ENCODE results near the gene SLC8A2.
"Not testable (repeated sequence)": the region's sequence is repeated elsewhere in the genome, so short reads cannot be mapped to it uniquely, and the experiment has no call there.

The SLC8A2 gene

GRCh38 chr19:47486900-47487299, 15.2 kb upstream of the SLC8A2 start:
- no peak for DNase-seq

DNA sequence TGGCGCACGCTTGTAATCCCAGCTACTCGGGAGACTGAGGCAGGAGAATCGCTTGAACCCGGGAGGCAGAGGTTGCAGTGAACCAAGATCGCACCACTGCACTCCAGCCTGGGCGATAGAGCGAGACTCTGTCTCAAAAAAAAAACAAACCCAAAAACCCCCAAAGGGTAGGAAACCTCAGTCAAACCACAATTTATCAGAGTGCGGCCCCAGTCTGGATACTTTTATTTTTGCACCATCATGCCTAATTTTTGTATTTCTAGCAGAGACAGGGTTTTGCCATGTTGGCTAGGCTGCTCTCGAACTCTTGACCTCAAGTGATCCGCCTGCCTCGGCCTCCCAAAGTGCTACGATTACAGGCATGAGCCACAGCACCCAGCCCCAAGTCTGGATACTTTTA, 14.5 kb upstream of the SLC8A2 start:
- DNase-seq = not testable (repeated sequence)

DNA sequence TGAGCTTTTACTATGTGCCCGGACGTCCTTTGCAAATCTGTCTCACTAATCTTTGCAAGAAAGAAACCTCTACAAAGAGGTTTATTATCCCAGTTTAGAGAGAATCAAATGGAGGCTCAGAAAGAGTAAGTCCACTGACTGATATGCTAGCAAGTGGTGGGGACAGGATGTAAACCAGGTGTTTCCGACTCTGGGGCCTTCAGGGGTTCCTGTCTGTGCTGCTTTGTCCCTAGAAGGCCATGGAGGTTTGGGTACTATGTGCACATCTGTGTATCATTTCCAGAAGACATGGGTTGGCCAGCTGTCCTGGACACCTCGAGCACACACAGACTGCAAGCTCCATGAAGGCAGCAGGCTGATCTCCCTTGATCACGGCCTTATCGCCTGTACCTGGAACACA, 13.5 kb upstream of the SLC8A2 start:
- no peak for DNase-seq

- peak; percentile 91 for DNase-seq
These were observed 12.4 kb upstream of the SLC8A2 start, which contains the start of gene KPTN for GRCh38 chr19:47483800-47484690. KPTN (minus strand) TSS chr19:47484219; CDS start chr19:47484160, 59 bp downstream.

DNA sequence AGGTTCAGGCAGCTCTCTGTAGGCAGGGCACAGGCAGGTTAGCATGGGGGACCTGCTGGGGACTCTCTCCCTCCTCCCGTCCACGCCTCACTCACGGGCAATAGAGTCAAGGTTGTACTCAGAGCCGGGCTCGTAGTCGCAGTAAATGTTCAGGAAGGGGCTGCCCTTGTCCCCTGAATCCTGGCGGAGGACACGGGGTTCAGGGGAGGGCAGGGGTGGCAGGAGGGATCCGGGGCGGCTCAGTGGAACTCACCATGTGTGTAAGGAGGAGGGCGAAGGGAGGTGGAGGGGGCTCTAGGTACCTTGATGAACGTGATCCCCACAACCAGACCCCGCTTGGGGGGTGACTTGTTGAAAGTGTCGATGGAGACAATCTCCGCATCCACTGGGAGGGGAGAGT, 11.5 kb upstream of the SLC8A2 start:
- DNase-seq = no peak

DNA sequence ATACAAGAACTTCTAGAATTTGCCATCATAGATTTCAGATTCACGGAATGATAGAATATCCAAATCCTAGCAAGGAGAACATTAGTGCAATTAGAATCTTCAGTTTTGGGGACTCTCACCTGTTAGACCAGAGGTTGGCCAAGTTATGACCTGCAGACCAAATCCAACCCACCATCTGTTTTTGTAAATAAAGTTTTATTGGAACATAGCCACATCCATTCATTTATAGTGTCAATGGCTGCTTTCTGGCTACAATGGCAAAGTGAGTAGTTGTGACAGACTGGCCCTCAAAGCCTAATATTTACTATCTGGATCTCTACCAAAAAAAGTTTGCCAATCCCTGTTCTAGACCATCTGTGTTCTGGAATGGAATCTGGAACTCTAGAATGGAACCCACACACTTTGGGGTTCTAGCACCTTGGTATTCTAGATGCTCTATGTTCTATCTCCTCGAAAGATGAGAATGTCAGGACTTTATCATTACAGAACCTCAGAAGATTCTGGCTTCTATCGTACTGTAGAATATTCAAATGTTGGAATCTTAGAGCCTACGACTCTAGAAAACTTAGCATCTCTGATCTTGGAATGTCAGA, 9.9 kb upstream of the SLC8A2 start:
- DNase-seq = no peak

GRCh38 chr19:47480658-47481057, 9.0 kb upstream of the SLC8A2 start:
- no peak for DNase-seq

- DNase-seq = no peak
These were observed 8.2 kb upstream of the SLC8A2 start for GRCh38 chr19:47479701-47480503.

GRCh38 chr19:47476438-47476972, 4.8 kb upstream of the SLC8A2 start:
- no peak for DNase-seq

DNA sequence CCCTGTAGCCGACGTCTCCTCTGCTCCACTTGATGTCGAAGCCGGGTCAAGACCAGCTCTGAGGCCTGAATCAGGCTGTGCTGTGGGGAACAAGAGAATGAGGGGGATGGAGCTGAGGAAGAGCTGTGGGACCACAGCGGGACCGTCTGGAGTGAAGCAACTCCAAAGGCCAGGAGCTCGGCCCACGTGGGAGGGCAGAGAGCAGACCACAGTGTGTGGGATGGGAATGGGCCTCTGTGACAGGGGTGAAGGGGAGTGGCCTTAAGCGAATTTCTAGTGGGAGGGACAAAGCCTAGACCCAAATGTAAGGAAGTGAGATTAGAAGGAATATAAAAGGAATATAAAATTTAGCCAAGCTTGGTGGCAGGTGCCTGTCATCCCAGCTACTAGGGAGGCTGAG, 3.8 kb upstream of the SLC8A2 start:
- DNase-seq = no peak

- DNase-seq = no peak
These were observed 1.6 kb upstream of the SLC8A2 start for GRCh38 chr19:47473336-47473735.

GRCh38 chr19:47471381-47471732, 336 bp downstream of the SLC8A2 start:
- no peak for DNase-seq

DNA sequence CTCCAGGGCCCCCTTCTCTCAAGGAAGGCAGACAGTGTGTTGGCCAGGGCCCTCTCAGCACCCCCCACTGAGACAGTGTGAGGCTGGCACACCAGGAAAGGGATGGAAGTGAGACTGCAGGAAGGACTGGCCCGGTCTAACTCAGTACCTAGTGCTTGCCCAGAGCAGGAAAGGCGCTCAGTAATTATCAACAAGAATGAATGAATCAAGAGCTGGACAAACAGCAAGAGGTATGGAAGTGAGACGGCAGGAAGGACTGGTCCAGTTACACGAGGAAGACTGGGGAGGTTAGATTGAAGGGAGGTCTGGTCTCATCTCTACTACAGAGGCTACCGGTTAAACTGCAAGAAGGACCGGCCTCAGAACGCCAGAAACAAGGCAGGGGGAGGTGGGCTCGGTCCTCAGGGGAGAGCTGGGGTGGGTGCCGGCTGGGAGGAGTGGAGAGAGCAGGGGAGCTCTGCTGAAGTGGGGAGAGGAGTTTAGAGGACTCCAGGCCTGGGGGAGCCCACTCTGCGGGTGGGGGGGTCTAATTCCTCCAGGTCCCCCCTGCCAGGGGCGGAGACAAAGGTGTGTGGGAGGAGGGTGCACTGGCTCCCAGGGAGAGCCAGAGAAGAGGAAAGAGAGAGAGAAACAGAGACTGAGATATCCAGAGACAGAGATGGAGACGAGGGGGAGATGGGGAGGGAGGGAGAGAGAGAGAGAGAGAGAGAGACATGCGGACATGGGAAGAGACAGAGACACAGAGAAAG, 1.1 kb downstream of the SLC8A2 start:
- DNase-seq = no peak

DNA sequence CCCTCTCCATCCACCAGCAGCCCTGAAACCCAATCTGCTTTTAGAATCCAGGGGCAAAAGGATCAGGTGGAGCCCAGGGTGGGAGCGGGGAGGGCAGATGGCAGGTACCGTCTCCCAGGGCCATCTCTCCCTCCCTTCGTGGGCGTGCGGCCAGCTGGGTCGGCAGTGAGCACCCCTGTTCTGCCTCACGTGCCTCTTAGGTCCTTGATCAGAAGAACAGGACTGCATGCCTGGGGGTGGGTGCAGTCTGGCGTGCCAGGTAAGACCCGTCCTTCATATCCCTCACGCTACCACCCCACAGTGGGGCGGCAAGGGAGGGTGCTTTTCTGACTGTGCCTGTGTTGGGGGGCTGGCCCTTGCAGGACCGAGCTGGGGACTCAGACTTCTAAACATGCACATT, 2.0 kb downstream of the SLC8A2 start:
- no peak for DNase-seq

DNA sequence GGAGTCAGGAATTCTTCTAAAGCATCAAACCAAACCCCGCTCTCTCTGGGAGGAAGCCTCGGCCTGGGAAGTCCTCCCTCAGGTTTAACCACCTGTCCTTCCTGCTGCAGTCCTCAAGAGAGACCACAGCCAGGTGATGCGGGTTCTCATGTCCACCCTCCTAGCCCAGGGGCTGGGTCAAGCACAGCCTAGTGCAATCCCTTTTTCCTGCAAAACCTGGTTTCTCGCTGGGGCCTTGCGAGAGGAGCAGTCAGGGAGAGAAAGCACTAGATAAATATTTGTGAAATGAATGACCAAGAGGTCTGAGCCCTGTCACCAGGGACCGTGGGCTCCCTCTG, 2.4 kb downstream of the SLC8A2 start:
- DNase-seq = no peak

DNA sequence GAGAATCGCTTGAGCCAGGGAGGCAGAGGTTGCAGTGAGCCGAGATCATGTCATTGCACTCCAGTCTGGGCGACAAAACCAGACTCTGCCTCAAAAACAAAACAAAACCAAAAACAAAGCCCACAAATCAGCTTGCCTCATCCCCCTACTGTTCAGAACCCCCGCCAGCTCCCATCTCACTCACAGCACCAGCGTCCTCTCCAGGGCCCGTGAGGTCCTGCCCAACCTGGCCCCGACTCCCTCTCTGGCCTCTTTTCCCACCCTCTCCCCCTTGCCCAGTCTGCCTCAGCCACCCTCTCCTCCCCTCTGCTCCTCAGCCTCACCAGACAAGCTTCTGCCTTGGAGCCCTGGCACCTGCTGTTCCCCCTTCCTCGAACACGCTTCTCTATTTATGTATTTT, 3.8 kb downstream of the SLC8A2 start:
- no peak for DNase-seq

DNA sequence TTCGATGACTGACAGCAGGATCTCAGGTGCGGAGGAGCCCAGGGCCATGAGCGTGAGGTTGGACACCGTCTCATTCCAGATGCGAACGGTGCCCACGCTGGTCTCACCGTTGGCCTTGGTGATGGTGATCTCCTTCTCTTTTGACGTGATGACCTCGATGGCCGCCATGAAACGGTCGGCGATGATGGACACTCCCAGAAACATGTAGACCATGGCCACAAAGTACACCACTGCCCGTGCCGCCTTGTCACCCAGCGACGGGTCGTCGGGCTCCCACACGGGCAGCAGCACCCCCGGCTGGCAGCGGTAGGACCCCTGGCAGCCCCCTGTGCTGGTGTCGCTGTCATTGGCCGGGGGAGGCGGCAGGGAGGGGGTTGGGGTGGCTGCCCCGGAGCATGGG, 5.7 kb downstream of the SLC8A2 start:
- no peak for DNase-seq

DNA sequence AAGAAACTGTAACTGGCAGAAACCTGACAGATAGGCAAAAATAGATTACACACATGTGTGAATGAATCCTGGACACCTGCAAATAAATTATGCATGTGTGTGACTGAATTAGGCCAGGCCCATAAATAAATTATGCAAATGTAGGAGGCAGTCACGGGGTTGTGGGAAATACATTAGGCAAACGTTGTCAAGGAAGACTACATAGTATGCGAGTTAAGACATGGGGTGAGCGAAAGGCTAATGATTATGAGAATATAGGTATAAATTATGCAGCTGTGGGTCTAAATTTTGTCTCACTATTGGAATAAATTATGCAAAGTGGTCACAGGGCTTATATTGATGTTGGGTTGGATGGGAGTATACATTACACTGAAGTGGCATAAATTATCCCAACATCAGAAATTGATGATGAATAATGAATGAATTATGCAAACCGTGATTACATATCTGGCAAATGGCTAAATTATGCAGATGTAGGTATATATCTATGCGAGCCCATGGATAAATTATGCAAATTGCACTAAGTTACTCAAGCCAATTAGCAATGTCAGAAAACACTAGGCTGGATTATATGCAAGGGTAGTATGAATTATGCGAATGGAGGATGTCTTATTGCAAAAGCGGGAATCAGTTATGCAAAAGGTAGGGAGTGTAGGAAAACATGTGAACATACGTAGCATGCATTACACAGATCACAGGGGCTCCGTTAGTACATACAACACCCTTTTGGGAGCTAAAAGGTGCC, 6.8 kb downstream of the SLC8A2 start:
- DNase-seq = no peak

DNA sequence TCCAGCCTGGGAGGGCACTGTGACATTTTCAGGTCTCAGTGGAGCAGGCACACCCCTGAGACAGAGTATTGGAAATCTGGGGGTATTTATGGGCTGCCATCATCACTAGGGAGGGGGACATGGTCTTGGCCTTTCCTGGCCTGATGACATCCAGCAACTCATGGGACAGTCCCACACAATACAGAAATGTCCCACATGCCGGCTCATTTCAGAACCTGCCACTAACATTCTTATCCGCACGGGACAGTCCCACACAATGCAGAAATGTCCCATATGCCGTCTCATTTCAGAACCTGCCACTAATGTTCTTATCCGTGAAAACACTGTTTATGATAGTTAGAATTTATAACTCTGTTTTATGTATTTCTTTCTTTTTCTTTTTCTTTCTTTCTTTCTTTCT, 9.8 kb downstream of the SLC8A2 start:
- no peak for DNase-seq

- DNase-seq = no peak
These were observed 12.2 kb downstream of the SLC8A2 start for GRCh38 chr19:47459477-47459876.

DNA sequence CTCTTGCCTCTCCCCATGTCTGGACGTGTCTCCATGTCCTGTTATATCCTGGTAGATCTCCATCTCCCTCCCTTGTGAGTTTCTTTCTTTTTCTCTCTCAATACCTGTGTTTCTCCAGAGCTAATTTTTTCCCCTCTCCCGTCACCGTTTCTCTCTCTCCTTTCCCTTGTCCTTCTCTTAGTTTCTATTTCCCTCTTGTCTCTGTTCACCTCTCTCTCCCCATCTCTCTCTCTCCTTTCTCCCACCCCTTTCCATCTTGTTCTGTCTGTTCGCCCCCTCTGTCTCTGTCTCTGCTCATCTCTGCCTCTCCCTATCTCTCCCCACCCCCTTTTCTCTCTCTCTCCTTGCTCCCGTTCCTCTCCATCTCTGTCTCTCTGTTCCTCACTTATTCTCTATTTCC, 13.0 kb downstream of the SLC8A2 start:
- no peak for DNase-seq
